Neural cell (in vitro differentiated cells): Measurements from ENCODE around the gene LKAAEAR1. TPM values are rescaled to one million over a fixed set of nuclear protein-coding genes. Genes with fewer than 3 reads are reported as not detected.

ENCODE experiments used
- H2AFZ ChIP-seq: fragments of 200-600, 300-800 bp; sonication (generic), shearing (Covaris generic); 2 replicates; pipeline ENCODE4 v1.6.0; 2014; ENCODE audit warnings: low read depth, mild to moderate bottlenecking, antibody characterized with exemption, low read length, moderate library complexity
- H3F3A ChIP-seq: fragments of 200-600 bp; shearing (Covaris generic); 2 replicates; pipeline ENCODE4 v1.6.1; 2016; ENCODE audit warnings: mild to moderate bottlenecking, moderate library complexity, mixed read lengths, antibody characterized with exemption, low read length; ENCODE audit not compliant: insufficient read depth, poor library complexity, severe bottlenecking
- H3K27ac ChIP-seq: fragments of 200-600, 300-800 bp; sonication (generic), shearing (Covaris generic); 2 replicates; pipeline ENCODE4 v1.5.1; 2014; ENCODE audit warnings: mild to moderate bottlenecking, low read length, moderate library complexity
- H3K27me3 ChIP-seq: fragments of 300-800, 200-600 bp; sonication (generic), shearing (Covaris generic); 2 replicates; pipeline ENCODE4 v1.6.0; 2014; ENCODE audit warnings: mild to moderate bottlenecking, low read depth, low read length, moderate library complexity; ENCODE audit not compliant: insufficient read depth
- H3K36me3 ChIP-seq: fragments of 300-800, 200-600 bp; sonication (generic), shearing (Covaris generic); 2 replicates; pipeline ENCODE4 v1.5.1; 2014; ENCODE audit warnings: mild to moderate bottlenecking, antibody characterized with exemption, low read length, moderate library complexity; ENCODE audit not compliant: insufficient read depth
- H3K4me2 ChIP-seq: fragments of 300-800, 200-600 bp; sonication (generic), shearing (Covaris generic); 2 replicates; pipeline ENCODE4 v1.6.0; 2014; ENCODE audit warnings: mild to moderate bottlenecking, low read length
- H3K4me3 ChIP-seq: fragments of 300-800, 200-600 bp; sonication (generic), shearing (Covaris generic); 2 replicates; pipeline ENCODE4 v1.5.1; 2014; ENCODE audit warnings: mild to moderate bottlenecking, low read length, moderate library complexity
- H3K79me2 ChIP-seq: fragments of 200-600 bp; shearing (Covaris generic); replicated peaks from 2 replicates; pipeline ENCODE4 v1.6.0; 2014; ENCODE audit warnings: mild to moderate bottlenecking, low read length, moderate library complexity; ENCODE audit not compliant: insufficient read depth
- H3K9ac ChIP-seq: fragments of 300-800, 200-600 bp; sonication (generic), shearing (Covaris generic); 2 replicates; pipeline ENCODE4 v1.6.1; 2016; ENCODE audit warnings: mild to moderate bottlenecking, low read length, mixed read lengths
- H3K9me2 ChIP-seq: fragments of 200-600 bp; shearing (Covaris generic); 2 replicates; pipeline ENCODE4 v1.6.1; 2016; ENCODE audit warnings: mild to moderate bottlenecking, low read length, mixed read lengths; ENCODE audit not compliant: insufficient read depth
- H3K9me3 ChIP-seq: fragments of 200-600, 300-800 bp; sonication (generic), shearing (Covaris generic); 2 replicates; pipeline ENCODE4 v1.6.1; 2016; ENCODE audit warnings: mild to moderate bottlenecking, mixed run types, low read length, moderate library complexity, mixed read lengths
- H4K20me1 ChIP-seq: fragments of 200-600 bp; shearing (Covaris generic); 2 replicates; pipeline ENCODE4 v1.6.1; 2016; ENCODE audit warnings: mild to moderate bottlenecking, mixed run types; ENCODE audit not compliant: insufficient read depth
- EP300 ChIP-seq: fragments of 450-650 bp; conservative IDR thresholded peaks from 2 replicates; pipeline ENCODE4 v1.6.1; 2014; ENCODE audit warnings: antibody characterized with exemption, mild to moderate bottlenecking, moderate library complexity; ENCODE audit not compliant: poor library complexity, severe bottlenecking
- EZH2 ChIP-seq: fragments of 200-600, 300-800 bp; shearing (Covaris generic), sonication (generic); IDR thresholded peaks from 2 replicates; pipeline ENCODE4 v1.6.1; 2014; ENCODE audit warnings: antibody characterized with exemption, low read length, borderline replicate concordance, mild to moderate bottlenecking; ENCODE audit not compliant: insufficient read depth, poor library complexity, severe bottlenecking
- MXI1 ChIP-seq: fragments of 450-650 bp; conservative IDR thresholded peaks from 2 replicates; pipeline ENCODE4 v1.6.1; 2014; ENCODE audit warnings: antibody characterized with exemption, mild to moderate bottlenecking; ENCODE audit not compliant: poor library complexity, severe bottlenecking
- POLR2AphosphoS5 ChIP-seq: IDR thresholded peaks from 2 replicates; pipeline ENCODE4 v1.6.1; 2012
- SMC3 ChIP-seq: fragments of 450-650 bp; conservative IDR thresholded peaks from 2 replicates; pipeline ENCODE4 v1.6.1; 2014; ENCODE audit warnings: antibody characterized with exemption, mild to moderate bottlenecking, moderate library complexity; ENCODE audit not compliant: poor library complexity
- polyA plus RNA-seq: library from polyadenylated mRNA; depleted of rRNA; stranded (reverse); fragments of >200 nt; gene quantifications from 2 replicates; pipeline ENCODE4 v1.2.3, GENCODE V29; 2014
- TF ChIP-seq, protein P1 (sequence below): IDR thresholded peaks from 2 replicates; pipeline ENCODE4 v1.6.1; 2012; ENCODE audit warnings: borderline replicate concordance

The LKAAEAR1 gene
- polyA plus RNA-seq, 1 donor from 2014 or later = 9.3 TPM

DNA sequence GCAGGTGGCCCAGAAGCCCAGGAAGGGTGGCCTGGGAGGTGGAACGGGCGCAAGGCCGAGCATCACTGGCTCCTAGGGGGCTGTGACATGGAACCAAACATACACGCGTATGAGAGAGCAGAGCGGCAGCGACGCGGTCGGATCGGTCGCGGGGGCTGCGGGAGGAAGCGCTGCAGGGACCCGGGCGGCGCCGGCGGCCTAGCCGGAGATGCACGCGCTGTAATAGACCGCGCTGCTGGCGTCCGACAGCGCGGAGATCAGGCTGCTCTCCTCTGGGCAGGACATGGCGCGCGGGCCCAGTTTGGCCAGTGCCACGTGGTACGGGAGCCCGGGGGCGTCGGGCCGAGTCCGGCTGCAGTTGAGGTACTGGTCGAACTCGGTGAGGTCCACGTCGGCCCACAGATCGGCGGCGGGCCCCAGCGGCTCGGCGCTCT, 36.2 kb downstream of the LKAAEAR1 start:
- TF ChIP-seq EZH2 (peak; percentile 37), EP300 (no peak), MXI1 (no peak)
- TF ChIP-seq, protein P1, sequence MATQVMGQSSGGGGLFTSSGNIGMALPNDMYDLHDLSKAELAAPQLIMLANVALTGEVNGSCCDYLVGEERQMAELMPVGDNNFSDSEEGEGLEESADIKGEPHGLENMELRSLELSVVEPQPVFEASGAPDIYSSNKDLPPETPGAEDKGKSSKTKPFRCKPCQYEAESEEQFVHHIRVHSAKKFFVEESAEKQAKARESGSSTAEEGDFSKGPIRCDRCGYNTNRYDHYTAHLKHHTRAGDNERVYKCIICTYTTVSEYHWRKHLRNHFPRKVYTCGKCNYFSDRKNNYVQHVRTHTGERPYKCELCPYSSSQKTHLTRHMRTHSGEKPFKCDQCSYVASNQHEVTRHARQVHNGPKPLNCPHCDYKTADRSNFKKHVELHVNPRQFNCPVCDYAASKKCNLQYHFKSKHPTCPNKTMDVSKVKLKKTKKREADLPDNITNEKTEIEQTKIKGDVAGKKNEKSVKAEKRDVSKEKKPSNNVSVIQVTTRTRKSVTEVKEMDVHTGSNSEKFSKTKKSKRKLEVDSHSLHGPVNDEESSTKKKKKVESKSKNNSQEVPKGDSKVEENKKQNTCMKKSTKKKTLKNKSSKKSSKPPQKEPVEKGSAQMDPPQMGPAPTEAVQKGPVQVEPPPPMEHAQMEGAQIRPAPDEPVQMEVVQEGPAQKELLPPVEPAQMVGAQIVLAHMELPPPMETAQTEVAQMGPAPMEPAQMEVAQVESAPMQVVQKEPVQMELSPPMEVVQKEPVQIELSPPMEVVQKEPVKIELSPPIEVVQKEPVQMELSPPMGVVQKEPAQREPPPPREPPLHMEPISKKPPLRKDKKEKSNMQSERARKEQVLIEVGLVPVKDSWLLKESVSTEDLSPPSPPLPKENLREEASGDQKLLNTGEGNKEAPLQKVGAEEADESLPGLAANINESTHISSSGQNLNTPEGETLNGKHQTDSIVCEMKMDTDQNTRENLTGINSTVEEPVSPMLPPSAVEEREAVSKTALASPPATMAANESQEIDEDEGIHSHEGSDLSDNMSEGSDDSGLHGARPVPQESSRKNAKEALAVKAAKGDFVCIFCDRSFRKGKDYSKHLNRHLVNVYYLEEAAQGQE = no peak
- no peaks in the 10 kb centered on the region for H3F3A ChIP-seq
- peak overlapping the region; percentile 28 for H3K4me3 ChIP-seq
- no peak overlapping the region for H3K4me2 ChIP-seq
- no peaks in the 10 kb centered on the region for H3K36me3 ChIP-seq
- H2AFZ ChIP-seq = no peak overlapping the region
- H3K9me2 ChIP-seq = no peaks in the 10 kb centered on the region
- no peak overlapping the region for H3K9ac ChIP-seq
- H3K27me3 ChIP-seq = peaks cover 88% of the 10 kb centered on the region
- H3K9me3 ChIP-seq = no peaks in the 10 kb centered on the region
- no peaks in the 10 kb centered on the region for H4K20me1 ChIP-seq
- no peak overlapping the region for H3K27ac ChIP-seq
- H3K79me2 ChIP-seq = no peaks in the 10 kb centered on the region

DNA sequence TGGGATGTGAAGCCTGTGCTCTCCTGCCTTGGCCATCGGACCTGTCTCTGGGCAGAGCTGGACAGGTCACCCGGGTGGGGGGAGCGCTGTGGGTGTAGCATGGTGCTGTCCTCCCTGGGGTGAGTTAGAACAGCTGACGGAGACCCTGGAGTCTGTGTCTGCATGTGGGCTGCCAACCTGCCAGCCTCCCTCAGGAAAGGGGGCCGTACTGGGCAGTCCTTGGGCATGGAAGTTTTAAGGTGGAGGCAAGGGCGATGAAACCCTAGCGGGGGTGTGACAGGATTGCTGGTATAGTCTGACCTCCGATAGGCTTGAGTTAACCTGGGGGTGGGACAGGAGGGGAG, 37.2 kb downstream of the LKAAEAR1 start:
- no peaks in the 10 kb centered on the region for H3F3A ChIP-seq
- no peak for TF ChIP-seq EP300
- TF ChIP-seq, protein P1 = no peak
- no peak for TF ChIP-seq SMC3
- no peak for TF ChIP-seq EZH2
- no peak for TF ChIP-seq POLR2AphosphoS5
- H2AFZ ChIP-seq = no peak overlapping the region

More for the DNA sequence above, 37.2 kb downstream of the LKAAEAR1 start:
- Histone ChIP-seq H3K27ac (no peak overlapping the region), H3K9me3 (no peaks in the 10 kb centered on the region), H3K4me2 (no peak overlapping the region), H3K36me3 (no peaks in the 10 kb centered on the region), H4K20me1 (no peaks in the 10 kb centered on the region), H3K27me3 (peaks cover 90% of the 10 kb centered on the region), H3K79me2 (no peaks in the 10 kb centered on the region), H3K9me2 (no peaks in the 10 kb centered on the region), H3K4me3 (no peak overlapping the region), H3K9ac (no peak overlapping the region)
